Brain microvascular endothelial cell (primary cell): ENCODE measurements around the gene CDKN2D.

Experiments used
- DNase-seq: peaks from one replicate; pipeline ENCODE4 v3.0.0-alpha.2; 2020
- H3K27ac ChIP-seq: fragments of 250-450 bp; sonication (Bioruptor Pico); 2 replicates; pipeline ENCODE4 v1.5.1; 2020; ENCODE audit warnings: mild to moderate bottlenecking, moderate library complexity
- H3K27me3 ChIP-seq: fragments of 250-450 bp; sonication (Bioruptor Pico); replicated peaks from 2 replicates; pipeline ENCODE4 v1.5.1; 2020; ENCODE audit warnings: mild to moderate bottlenecking
- H3K36me3 ChIP-seq: fragments of 250-450 bp; sonication (Bioruptor Pico); replicated peaks from 2 replicates; pipeline ENCODE4 v1.5.1; 2020; ENCODE audit warnings: mild to moderate bottlenecking
- H3K4me3 ChIP-seq: 2 replicates; pipeline ENCODE4 v1.5.1; 2011; ENCODE audit warnings: low read depth, mild to moderate bottlenecking, control low read depth, low read length, moderate library complexity
- CTCF ChIP-seq: IDR thresholded peaks from 2 replicates; pipeline ENCODE4 v1.5.1; 2011; ENCODE audit warnings: low read depth, mild to moderate bottlenecking, moderate library complexity, low read length, control low read depth, inconsistent platforms; ENCODE audit errors: missing control alignments
- in situ Hi-C: cut with HindIII; loops from 2 replicates; pipeline ENCODE4 v1.10.0; 2017; ENCODE audit warnings: low sequenced_read_pairs, low pct_ligation_motif_present

CDKN2D gene

GRCh38 chr19:10518444-10519361 is 50.1 kb downstream of the CDKN2D start:
- Histone ChIP-seq H3K4me3 (peak overlapping the region; percentile 49), H3K27ac (no peak overlapping the region)
- in situ Hi-C loops: no loop called here

GRCh38 chr19:10517760-10518443 is 50.9 kb downstream of the CDKN2D start:
- H3K36me3 ChIP-seq: no peaks in the 10 kb centered on the region
- H3K4me3 ChIP-seq: peak overlapping the region; percentile 49
- peaks cover 4% of the 10 kb centered on the region for H3K27me3 ChIP-seq
- no peak overlapping the region for H3K27ac ChIP-seq
- TF ChIP-seq CTCF: no peak
- in situ Hi-C loops: no loop called here
- DNase-seq: peak; percentile 16

More at GRCh38 chr19:10518444-10519361, 50.1 kb downstream of the CDKN2D start:
- H3K36me3 ChIP-seq: no peaks in the 10 kb centered on the region
- no peak for DNase-seq
- H3K27me3 ChIP-seq: peaks cover 4% of the 10 kb centered on the region
- TF ChIP-seq CTCF: no peak

- TF ChIP-seq CTCF: no peak
- DNase-seq: no peak
- peak within 1 kb of the TSS; percentile 49 for H3K4me3 ChIP-seq
- H3K27me3 ChIP-seq: peaks cover 4% of the 10 kb centered on the region
- no peaks in the 10 kb centered on the region for H3K36me3 ChIP-seq
- in situ Hi-C loops: no loop called here
- H3K27ac ChIP-seq: no peak within 1 kb of the TSS
Measured at GRCh38 chr19:10517361-10517759, 51.4 kb downstream of the CDKN2D start, which contains the start of gene S1PR5. Gene S1PR5 (minus strand): TSS chr19:10517447. CDS start chr19:10515011, 2,436 bp downstream.

GRCh38 chr19:10516671-10517286 is 52.0 kb downstream of the CDKN2D start:
- H3K27ac ChIP-seq: no peak overlapping the region
- peaks cover 4% of the 10 kb centered on the region for H3K27me3 ChIP-seq
- TF ChIP-seq CTCF: no peak
- in situ Hi-C loops: no loop called here
- H3K36me3 ChIP-seq: no peaks in the 10 kb centered on the region
- peak; percentile 3 for DNase-seq
- H3K4me3 ChIP-seq: peak overlapping the region; percentile 49
